HG03095 (cell line): ENCODE measurements around the gene CD8A.
"Not testable (repeated sequence)": the region's sequence is repeated elsewhere in the genome, so short reads cannot be mapped to it uniquely, and the experiment has no call there.

Source experiments
- ATAC-seq: cut with Tn5 transposase; IDR thresholded peaks from one replicate; pipeline ENCODE4 v1.9.1; 2021; ENCODE audit warnings: moderate library complexity; ENCODE audit not compliant: unreplicated experiment

Gene CD8A

DNA sequence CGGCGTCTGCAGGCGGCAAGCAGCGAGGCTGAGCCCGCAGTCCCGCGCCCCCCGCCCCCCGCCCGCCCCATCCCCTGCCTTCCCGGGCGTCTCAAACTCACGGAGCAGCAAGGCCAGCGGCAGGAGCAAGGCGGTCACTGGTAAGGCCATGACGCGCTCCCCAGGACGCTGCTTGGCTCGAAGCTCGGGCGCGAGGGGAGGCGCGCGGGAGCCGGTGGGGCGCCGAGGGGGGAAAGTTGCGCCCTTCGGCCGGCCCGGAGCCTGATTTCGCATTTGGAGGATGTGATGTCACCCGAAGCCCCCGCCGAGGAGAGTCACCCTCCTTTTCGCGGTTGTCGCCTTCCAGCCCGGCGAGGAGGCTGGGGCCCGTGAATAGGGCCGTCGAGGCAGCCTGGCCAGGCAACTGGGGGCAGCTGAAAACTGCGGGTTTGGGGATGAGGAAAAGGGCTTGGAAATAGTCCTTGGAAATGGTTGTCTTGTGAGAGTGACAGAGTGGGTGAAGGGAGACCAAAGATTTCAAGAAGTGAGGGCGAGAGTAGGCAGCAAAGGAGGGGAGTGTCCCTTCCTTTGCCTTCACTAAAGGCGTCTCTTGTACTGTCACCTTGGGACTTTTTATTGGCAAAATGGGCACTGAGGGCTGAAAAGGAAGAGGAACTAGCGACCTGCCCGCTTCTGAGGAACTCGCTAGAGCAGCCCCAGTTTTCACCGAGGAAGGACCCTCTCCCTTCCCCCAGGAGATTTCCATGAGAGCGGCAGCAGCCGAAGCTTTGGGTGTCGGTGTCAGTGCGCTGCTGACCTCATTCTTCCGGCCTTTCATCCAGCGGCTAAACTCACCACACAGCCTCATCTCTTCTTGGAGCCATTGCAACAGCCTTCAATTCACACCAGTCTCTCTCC, at the start of gene CD8A:
Gene CD8A, minus strand, starts transcription at position 238 of the 897 bp plus-strand sequence. Its CDS starts 88 bp downstream, at position 150.
- ATAC-seq: no peak

DNA sequence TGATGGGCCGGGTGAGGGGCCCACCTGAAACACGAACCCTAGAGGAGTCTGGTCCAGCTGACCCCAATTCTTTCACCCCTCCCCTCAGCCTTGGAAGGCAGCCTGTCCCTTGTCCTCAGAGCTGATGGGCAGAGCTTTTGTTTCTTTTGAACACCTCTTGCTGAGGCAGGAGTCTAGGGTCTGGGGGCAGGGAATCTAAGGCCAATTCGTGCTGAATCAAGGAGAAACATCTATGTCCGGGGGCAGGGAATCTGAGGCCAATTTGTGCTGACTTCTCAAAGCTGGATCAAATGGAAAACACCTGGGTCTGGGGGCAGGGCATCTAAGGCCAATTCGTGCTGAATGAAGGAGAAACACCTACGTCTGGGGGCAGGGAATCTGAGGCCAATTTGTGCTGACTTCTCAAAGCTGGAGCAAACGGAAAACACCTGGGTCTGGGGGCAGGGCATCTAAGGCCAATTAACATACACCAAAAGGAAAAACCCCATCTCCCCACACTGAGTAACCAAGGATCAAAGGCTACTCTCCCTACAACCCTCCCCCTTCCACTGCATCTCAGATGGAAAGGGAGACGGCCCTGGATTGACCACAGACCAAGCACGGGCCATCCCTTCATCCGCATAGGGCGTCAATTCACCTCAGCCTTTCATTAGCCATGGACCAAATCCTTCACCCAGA, 49.3 kb upstream of the CD8A start:
- not testable (repeated sequence) for ATAC-seq

- ATAC-seq: not testable (repeated sequence)
Observed at GRCh38 chr2:86839455-86839854, 48.7 kb upstream of the CD8A start.

GRCh38 chr2:86837714-86838113, 47.0 kb upstream of the CD8A start:
- ATAC-seq: not testable (repeated sequence)

- not testable (repeated sequence) for ATAC-seq
Observed at GRCh38 chr2:86836915-86837695, 46.4 kb upstream of the CD8A start.

GRCh38 chr2:86835548-86835889, 44.8 kb upstream of the CD8A start:
- not testable (repeated sequence) for ATAC-seq

DNA sequence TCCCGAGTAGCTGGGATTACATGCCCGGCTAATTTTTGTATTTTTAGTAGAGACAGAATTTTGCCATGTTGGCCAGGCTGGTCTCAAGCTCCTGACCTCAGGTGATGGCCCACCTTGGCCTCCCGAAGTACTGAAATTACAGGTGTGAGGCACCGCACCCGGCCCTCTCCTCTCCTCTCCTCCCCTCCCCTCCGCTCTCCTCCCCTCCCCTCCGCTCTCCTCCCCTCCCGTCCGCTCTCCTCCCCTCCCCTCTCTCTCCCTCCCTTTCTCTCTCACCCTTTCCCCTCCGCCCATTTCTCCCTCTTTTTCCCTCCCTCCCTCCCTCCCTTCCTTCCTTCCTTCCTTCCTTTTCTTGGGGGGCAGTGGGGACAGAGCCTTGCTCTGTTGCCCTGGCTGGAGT, 42.6 kb upstream of the CD8A start:
- ATAC-seq: no peak

- no peak for ATAC-seq
Observed at GRCh38 chr2:86832334-86833096, 41.8 kb upstream of the CD8A start.

DNA sequence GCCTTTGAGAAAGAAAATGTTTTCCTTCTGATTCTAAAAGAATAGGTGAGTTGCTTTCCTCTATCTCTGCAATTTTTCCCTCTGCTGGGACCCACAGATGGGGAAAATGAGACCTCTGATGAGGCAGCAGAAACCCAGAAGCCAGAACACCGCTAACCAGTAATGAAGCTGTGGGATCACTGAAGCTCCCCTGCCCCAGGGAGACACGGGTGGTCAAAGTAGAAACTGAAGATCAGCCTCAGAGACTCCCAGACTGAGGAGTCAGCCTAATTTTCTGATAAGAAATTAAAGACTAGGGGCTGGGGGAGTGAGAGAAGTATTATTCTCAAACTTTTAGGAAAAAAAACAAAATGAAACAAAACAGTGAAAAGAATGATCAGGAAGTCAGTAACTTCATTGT, 40.8 kb upstream of the CD8A start:
- ATAC-seq: no peak

DNA sequence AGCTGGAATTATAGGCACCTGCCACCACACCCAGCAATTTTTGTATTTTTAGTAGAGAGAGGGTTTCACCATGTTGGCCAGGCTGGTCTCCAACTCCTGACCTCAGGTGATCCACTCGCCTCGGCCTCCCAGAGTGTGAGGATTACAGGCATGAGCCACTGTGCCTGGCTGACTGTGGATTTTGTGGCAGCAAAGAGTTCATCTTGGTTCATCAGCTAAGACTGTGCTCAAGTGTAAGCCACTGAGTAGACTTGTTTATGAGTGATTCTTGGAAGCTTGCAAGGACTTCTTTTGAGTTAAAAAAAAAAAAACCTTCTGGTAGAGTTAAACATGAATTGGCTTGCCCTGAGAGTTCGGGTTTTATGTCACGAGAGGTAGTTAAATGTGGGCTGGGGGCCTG, 36.2 kb upstream of the CD8A start:
- ATAC-seq: no peak

DNA sequence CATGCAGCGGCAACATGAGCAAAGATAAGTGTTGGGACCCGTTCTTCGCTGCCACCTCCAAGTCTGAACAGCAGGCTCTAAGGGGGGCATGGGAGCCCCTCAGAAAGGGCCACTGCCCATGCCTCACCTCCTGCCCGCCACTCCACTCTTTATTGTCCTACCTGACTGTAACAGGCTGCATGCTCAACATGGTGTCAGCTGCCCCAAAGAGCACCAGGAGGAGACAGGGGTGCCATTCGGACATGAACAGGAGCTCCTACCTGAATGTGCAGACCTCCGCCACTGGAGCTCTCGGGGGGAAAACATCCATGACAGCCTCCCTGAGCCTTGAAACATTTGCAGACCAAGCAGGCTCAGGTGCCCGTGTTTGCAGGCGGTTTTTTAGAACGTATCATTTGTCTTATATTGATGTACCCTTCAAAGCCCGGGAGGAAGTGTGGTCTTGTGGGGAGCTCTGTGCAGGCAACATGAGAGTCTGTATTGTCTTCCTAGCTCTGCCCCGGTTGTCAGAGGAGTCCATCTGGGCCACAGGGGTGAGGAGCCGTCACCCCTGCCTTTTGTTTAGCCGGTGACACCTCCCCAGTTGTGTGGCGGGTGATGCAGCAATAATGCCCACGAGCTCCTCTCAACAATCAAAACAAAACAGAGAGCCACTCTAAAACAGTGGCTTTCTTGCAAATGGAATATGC, 35.1 kb upstream of the CD8A start:
- ATAC-seq: no peak

DNA sequence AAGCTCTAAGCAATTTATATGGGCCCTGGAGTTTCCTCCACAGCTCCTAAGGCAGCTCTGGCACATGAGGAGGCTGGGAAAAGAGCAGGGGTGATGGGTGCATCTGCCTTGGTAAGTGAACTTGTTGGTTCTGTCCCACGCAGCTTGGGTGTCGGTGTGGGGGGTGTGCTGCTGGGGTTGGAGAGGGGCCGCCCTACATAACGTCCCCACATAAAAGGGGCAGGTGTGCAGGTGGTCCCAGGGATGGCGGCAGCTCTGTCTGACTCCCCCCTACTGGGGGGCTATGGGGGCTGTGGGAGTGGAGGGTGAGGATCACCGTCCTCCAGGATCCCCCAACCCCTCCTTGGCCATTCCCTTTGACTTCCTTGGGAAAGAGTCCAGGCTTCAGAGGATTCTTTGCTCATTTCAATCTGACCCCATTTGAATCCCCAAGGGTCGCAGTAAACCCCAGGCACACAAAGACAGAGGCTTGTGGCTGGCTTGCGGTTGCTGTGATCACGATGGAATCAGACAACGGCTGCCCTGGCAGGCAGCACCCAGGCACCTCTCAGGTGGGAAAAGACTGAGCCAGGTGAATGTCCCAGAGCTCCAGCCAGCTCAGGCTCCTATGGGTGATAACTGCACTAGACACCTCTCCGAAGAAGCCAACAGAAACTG, 34.5 kb upstream of the CD8A start:
- no peak for ATAC-seq

DNA sequence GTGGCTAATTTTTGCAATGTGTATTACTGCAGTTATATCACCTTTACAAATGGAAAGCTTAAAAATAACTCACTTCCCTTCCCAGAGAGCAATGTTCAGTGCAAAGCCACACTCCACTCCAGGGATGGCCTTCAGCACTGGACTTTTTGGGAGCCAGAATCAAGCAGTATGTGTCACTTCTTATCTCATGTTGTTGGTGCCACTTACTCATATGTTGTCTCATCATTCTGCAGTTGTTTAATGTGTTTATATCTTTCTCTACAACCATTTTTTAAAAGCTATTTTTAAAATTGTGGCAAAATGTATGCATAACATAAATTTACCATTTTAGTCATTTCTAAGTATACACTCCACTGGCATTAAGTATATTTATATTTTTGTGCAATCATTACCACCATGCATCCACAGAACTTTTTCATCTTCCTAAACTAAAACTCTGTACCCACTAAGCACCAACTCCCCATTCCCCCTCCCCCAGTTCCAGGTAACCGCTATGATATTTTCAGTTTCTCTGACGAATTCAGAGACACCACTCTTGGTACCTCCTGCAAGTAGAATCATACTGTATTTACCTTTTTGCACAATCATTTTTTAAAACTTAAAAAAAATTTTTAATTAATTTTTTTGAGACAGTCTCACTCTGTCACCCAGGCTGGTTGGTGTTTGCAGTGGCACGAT, 32.1 kb upstream of the CD8A start:
- ATAC-seq: no peak

DNA sequence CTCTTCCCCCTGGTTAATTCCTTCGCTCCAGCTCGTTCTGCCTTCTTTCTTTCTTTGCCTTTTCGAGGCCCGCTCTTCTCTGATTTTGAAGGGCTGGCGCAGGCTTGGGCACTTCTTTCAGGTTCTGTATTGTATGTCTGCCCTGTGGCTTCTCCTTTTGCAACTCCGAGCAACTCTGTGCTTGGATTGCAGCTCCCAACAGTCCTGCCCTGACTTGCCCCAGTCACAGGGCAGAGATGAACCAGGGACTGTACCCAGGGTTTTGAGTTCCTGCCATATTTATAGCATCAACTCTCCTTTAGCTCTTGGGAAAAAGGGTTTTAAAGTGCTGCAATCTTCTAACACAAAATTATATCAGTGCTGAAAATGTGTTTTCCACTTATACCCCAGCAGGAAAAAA, 31.1 kb upstream of the CD8A start:
- ATAC-seq: no peak

DNA sequence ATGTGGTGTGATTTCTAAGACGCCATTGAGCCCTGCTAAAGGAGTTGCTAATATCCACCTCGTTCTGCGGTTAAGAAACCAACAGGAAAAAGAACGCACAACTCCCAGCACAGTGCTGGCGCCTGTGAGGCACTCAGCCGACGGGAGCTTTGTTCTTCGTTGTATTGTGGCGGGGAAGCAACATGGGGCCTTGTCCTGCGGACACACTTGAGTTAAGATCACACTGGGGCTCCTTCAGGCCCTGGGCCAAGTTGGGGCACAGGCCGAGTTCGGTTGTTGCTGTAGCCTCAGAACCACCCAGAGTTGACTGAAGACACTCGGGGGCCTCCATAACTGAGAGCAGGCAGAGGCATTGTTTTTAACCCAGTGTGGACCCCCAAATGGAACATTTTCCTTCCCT, 30.6 kb upstream of the CD8A start:
- ATAC-seq: no peak

- ATAC-seq: no peak
Observed at GRCh38 chr2:86818957-86819356, 28.2 kb upstream of the CD8A start.

DNA sequence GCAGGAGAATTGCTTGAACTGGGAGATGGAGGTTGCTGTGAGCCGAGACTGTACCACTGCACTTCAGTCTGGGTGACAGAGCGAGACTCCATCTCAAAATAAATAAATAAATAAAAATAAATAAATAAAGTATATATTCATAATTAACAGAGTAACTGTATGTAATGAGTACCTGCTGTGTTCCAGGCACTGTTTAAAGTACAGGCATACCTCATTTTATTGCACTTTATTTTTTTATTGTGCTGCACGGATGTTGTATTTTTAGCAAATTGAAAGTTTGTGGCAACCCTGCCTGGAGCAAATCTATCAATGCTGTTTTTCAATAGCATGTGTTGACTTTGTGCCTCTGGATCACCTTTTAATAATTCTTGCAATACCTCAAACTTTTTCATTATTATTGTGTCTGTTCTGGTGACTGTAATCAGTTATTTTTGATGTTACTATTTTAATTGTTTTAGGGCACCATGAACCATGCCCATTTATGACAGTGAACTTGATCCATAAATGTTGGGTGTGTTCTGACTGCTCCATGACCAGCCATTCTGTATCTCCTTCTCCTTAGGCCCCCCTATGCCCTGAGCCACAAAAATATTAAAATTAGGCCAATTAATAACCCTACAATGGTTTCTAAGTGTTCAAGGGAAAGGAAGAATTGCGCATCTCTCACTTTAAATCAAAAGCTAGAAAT, 27.5 kb upstream of the CD8A start:
- no peak for ATAC-seq

- ATAC-seq: no peak
Observed at GRCh38 chr2:86815611-86816010, 24.9 kb upstream of the CD8A start.
